Subcutaneous adipose tissue (tissue), 4 donors: ENCODE measurements around the gene LSP1. TPM values are rescaled to one million over a fixed set of nuclear protein-coding genes. Genes with fewer than 3 reads are reported as not detected.

ENCODE experiments used
- CTCF ChIP-seq: fragments of 450-650 bp; IDR thresholded peaks from one replicate; pipeline ENCODE4 v1.5.1; 2016; ENCODE audit warnings: low read depth, mild to moderate bottlenecking, control low read depth, antibody characterized with exemption, moderate library complexity
- total RNA-seq, 4 donors: library from RNA; depleted of rRNA; stranded (reverse); fragments of >200 nt; gene quantifications; one replicate each; pipeline ENCODE4 v1.1.0, GENCODE V29; 2016

The LSP1 gene
- total RNA-seq, 4 donors from 2014 or later, result 15.8 to 196 (median 73.4) TPM

DNA sequence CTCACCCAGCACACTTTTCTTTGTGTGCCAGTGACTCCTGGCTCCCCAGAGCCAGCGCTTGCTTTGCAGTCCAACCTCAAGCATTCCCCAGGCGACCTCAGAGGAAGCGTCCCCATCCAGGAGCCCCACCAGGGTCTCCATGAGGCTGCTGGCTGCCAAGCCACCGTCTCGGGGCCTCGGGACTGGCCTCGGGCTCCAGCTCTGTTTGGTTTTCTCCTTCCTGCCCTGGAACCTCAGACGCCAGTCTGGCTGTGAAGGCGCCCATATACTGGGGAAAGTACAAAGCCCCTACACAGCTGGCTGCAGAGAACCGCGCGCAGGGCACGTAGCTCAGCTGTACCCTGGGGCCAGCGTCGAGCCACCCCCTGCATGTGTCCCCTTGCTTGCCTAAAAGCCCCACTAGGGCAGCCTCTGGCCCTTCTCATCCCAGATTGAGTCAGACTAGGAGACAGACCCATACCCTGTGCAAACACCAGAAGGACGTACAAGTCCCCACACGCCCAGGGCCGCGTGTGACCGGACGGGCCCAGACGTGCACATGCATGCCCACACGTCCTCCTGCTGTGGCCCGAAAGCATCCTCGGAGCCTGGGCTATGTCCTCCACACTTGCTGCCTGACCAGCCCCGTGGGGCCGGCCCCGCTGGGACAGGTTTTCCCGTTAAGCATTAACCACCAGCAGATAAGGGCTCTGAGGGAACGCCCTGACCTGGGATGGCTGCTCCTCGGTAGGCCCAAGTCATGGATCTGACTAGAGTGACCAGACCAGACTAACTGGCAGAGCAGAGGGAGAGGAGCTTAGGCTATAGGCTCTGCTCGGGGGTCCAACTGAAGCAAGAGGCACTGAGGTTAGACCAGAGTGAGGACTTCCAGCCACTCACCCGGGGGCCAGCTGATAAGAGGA is 22.3 kb upstream of the LSP1 start:
- no peak for TF ChIP-seq CTCF

DNA sequence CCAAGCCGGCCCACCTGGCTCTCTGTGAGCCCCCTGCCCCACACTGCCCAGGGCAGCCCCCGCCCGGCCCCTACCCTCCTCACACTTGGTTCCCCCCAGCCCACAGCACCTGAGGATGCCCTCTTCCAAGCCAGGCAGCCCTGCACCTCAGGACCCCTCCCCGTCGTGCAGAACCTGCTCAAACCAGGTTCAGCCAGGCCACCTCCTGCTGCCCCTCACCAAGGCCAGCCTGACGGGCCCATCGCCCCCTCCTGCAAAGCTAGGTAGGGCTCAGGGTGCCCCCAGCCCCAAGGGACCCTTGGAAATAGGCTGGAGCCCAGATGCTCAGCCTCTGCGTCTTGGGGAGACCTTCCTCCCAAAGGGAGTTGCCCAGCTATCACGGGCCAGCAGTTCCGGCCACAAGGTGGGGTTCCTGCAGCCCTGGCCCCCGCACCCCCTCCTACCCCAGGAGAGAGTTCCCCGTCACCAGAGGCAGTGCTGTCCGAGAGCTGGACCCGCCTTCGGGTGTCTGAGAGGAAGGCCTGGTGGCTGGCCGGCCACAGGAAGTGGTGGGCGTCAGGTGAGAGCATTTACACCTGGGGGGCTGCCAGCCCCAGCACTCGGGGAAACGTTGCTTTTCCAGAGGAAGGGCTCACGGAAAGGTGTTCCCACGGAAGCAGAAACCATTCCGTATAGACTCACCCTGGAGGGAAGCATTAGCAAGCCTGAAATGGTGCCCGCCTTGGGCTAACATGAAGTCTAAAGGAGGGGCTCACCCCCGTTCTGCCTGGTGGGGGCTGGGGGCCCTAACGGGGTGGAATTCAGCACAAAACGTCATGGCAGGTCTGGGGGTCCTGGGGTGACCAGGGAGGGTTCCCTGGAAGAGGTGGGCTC is 21.3 kb upstream of the LSP1 start:
- no peak for TF ChIP-seq CTCF

GRCh38 chr11:1832211-1832919 is 20.5 kb upstream of the LSP1 start:
- TF ChIP-seq CTCF, result no peak

GRCh38 chr11:1832920-1833295 is 20.0 kb upstream of the LSP1 start:
- TF ChIP-seq CTCF, result no peak

DNA sequence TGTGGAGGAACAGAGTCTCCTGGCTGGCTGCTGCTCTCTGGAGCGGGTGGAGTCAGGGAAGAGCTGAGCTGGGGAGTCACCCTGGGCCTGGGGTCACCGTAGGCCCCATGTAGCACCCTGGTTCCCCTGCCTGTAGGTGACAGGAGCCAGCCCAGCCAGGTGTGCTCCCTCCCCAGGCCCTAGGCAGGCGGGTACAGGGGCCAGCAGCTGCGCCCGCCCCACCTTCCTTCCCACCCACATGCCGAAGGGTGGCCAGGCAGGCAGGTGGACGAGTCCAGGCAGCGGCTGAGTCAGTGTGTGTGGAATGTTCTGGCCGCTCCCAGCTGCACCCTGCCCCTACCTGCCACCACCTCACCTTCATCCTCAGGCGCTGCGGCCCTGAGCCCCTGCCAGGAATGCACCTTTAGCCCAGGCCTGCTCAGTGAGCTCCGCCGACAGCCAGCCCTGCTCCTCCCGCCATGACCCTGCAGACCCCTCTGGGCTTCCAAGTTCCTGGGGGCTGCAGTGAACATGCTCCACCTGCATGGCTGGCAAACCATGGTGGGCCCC is 18.7 kb upstream of the LSP1 start:
- TF ChIP-seq CTCF, result no peak

DNA sequence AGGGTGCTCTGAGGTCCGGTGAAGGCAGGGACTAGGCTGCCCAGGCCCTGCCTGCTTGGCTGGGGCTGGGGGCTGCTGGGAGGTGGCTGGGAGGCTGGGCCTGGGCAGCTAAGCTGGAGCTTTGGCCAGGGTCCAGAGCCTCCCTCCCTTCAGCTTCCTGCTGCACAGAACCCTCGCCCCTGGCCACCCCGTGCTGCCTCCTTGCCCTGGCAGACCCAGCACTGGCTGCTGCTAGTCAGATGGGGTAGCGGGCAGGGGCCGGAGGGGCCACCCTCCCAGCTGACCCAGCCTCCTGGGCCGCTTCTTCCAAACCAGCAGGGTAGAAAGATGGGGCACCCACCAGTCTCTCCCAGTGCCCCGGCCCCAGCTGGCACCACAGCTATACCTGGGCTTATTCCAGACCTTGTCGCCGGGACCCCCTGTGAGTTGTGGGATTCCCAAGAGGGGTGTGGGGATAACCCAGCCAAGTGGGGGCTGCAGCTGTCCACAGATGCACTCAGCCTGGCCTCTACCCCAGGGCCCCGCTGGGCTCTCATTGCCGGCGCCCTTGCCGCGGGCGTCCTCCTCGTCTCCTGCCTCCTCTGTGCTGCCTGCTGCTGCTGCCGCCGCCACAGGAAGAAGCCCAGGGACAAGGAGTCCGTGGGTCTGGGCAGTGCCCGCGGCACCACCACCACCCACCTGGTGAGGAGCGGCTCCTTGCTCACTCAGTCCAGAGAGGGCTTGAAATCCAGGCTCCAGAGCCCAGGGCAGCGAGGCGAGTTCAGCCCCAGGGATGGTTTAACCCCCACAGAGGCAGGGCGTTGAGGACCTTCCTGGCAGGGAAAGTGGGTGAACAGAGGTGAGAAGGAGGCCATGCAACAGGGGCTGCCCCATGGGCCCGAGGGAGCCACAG is 17.9 kb upstream of the LSP1 start, which contains the start of gene SYT8:
TSS of gene SYT8 (plus strand) at position 212 of the 892 bp plus-strand sequence. CDS start at position 328, 116 bp downstream.
- TF ChIP-seq CTCF, result no peak
